Endothelial cell of umbilical vein (primary cell): ENCODE results near the gene CETP. TPM values are rescaled to one million over a fixed set of nuclear protein-coding genes. Genes with fewer than 3 reads are reported as not detected.

Source experiments
- BruUV-seq: library from RNA; stranded (reverse); fragments of 400-500 nt; replicated peaks from 2 replicates; lab custom pipeline; 2021; lab: Mats Ljungman, UMichigan
- CTCF ChIA-PET: fragments of 300-600, 350-600 bp; sonication (Branson Sonifier 250); formaldehyde crosslinking; loops from one replicate; lab custom pipeline; 2021; ENCODE audit warnings: antibody characterized with exemption, inconsistent platforms; lab: Charles Lee
- POLR2A ChIA-PET: fragments of 300-600, 350-600 bp; sonication (Branson Sonifier 250); formaldehyde crosslinking; loops from one replicate; lab custom pipeline; 2021; ENCODE audit warnings: antibody characterized with exemption, inconsistent platforms; lab: Charles Lee
- DNase-seq: peaks from one replicate; pipeline ENCODE4 v3.0.0-alpha.2; 2011; ENCODE audit warnings: low read depth, low spot score
- FAIRE-seq: peaks from 2 replicates; lab custom pipeline; 2011; peaks lifted over from hg19 to GRCh38; lab: Jason Lieb, UNC
- H2AFZ ChIP-seq: 2 replicates; pipeline ENCODE4 v1.6.0; 2012; ENCODE audit warnings: low read depth, low read length, control low read depth, inconsistent platforms
- H3K27ac ChIP-seq: 2 replicates; pipeline ENCODE4 v1.5.1; 2011; ENCODE audit warnings: low read depth, mild to moderate bottlenecking, control low read depth, low read length, moderate library complexity; ENCODE audit not compliant: insufficient read depth
- H3K27me3 ChIP-seq, 2 experiments: 2 replicates each; pipeline versions ENCODE4 v1.6.0 to v1.6.1; 2011; ENCODE audit warnings: low read length in 2 of 2, mixed read lengths in 1 of 2; ENCODE audit not compliant: control insufficient read depth in 2 of 2, insufficient read depth in 2 of 2
- H3K36me3 ChIP-seq, 2 experiments: 2 replicates in 1 of 2; 3 replicates in 1 of 2; pipeline ENCODE4 v1.5.1; 2011; ENCODE audit warnings: low read length in 2 of 2, mild to moderate bottlenecking in 1 of 2, moderate library complexity in 1 of 2; ENCODE audit not compliant: control insufficient read depth in 2 of 2, insufficient read depth in 2 of 2; ENCODE audit errors: extremely low read depth in 1 of 2
- H3K4me1 ChIP-seq: 3 replicates; pipeline ENCODE4 v1.5.1; 2011; ENCODE audit warnings: mild to moderate bottlenecking, low read length; ENCODE audit not compliant: control insufficient read depth, insufficient read depth; ENCODE audit errors: extremely low read depth
- H3K4me2 ChIP-seq: 2 replicates; pipeline ENCODE4 v1.6.1; 2011; ENCODE audit warnings: low read length, control low read depth, mixed read lengths; ENCODE audit not compliant: insufficient read depth
- H3K4me3 ChIP-seq, 3 experiments: fragments of 200-600 bp in 1 of 3; sonication (generic), shearing (Covaris generic) in 1 of 3; replicated peaks in 1 of 3; 2 replicates each; pipeline ENCODE4 v1.5.1; 2011 to 2016; ENCODE audit warnings: control low read depth in 3 of 3, low read length in 3 of 3, mild to moderate bottlenecking in 2 of 3, inconsistent platforms in 1 of 3, low read depth in 1 of 3, moderate library complexity in 1 of 3; ENCODE audit not compliant: insufficient read depth in 1 of 3
- H3K79me2 ChIP-seq: 2 replicates; pipeline ENCODE4 v1.6.0; 2012; ENCODE audit warnings: low read length, inconsistent platforms; ENCODE audit not compliant: control insufficient read depth, insufficient read depth
- H3K9ac ChIP-seq: replicated peaks from 2 replicates; pipeline ENCODE3; 2011; ENCODE audit warnings: low read length, control low read depth; ENCODE audit not compliant: insufficient read depth; ENCODE audit errors: extremely low read depth
- H3K9me1 ChIP-seq: replicated peaks from 3 replicates; pipeline ENCODE4 v1.6.0; 2011; ENCODE audit warnings: mild to moderate bottlenecking, low read length; ENCODE audit not compliant: control insufficient read depth, insufficient read depth; ENCODE audit errors: extremely low read depth
- H3K9me3 ChIP-seq: replicated peaks from 2 replicates; pipeline ENCODE4 v1.5.1; 2012; ENCODE audit warnings: low read length, inconsistent platforms; ENCODE audit not compliant: control insufficient read depth, insufficient read depth
- H4K20me1 ChIP-seq: replicated peaks from 2 replicates; pipeline ENCODE3; 2011; ENCODE audit warnings: mild to moderate bottlenecking, low read length; ENCODE audit not compliant: control insufficient read depth, insufficient read depth; ENCODE audit errors: extremely low read depth
- CTCF ChIP-seq, 2 donors: IDR thresholded peaks; 1 replicate in 1 of 2; 2 replicates in 1 of 2; pipeline ENCODE4 v1.5.1; 2011; ENCODE audit warnings: low read length in 2 of 2, mild to moderate bottlenecking in 2 of 2, moderate library complexity in 2 of 2, control low read depth in 1 of 2, inconsistent platforms in 1 of 2, low read depth in 1 of 2; ENCODE audit not compliant: insufficient read depth in 1 of 2; ENCODE audit errors: extremely low read depth in 1 of 2
- EZH2 ChIP-seq: IDR thresholded peaks from 2 replicates; pipeline ENCODE4 v1.6.1; 2012; ENCODE audit warnings: borderline replicate concordance, low read depth, mild to moderate bottlenecking, moderate library complexity, low read length, inconsistent platforms; ENCODE audit not compliant: severe bottlenecking
- FOS ChIP-seq: IDR thresholded peaks from 2 replicates; pipeline ENCODE4 v1.6.1; 2011; ENCODE audit warnings: mild to moderate bottlenecking, low read length, moderate library complexity, borderline replicate concordance; ENCODE audit not compliant: insufficient read depth
- GATA2 ChIP-seq: IDR thresholded peaks from 2 replicates; pipeline ENCODE4 v1.7.0; 2011; ENCODE audit warnings: low read depth, mild to moderate bottlenecking, moderate library complexity, mixed read lengths, low read length; ENCODE audit not compliant: insufficient read length, insufficient read depth
- JUN ChIP-seq: IDR thresholded peaks from 2 replicates; pipeline ENCODE4 v1.6.1; 2011; ENCODE audit warnings: borderline replicate concordance, low read depth; ENCODE audit not compliant: insufficient read length, insufficient read depth
- MAX ChIP-seq: IDR thresholded peaks from 2 replicates; pipeline ENCODE4 v1.6.1; 2011; ENCODE audit not compliant: insufficient read depth, insufficient read length
- MYC ChIP-seq: IDR thresholded peaks from one replicate; pipeline ENCODE4 v1.6.1; 2011; ENCODE audit warnings: mild to moderate bottlenecking, low read depth, low read length
- POLR2A ChIP-seq: IDR thresholded peaks from 2 replicates; pipeline ENCODE4 v1.6.1; 2012; ENCODE audit warnings: low read depth, mild to moderate bottlenecking, control low read depth, low read length
- POLR2AphosphoS5 ChIP-seq: IDR thresholded peaks from 2 replicates; pipeline ENCODE4 v1.6.1; 2012; ENCODE audit warnings: low read depth, mild to moderate bottlenecking, control low read depth, low read length, moderate library complexity; ENCODE audit not compliant: insufficient read depth
- dilution Hi-C: fragments of 300-500 bp; cut with MboI; formaldehyde crosslinking; loops from one replicate; pipeline ENCODE4 v1.15.0; 2019; ENCODE audit warnings: low sequenced_read_pairs; ENCODE audit not compliant: extremely low pct_ligation_motif_present
- intact Hi-C: fragments of 100-400 bp; cut with micrococcal nuclease; formaldehyde crosslinking; loops from one replicate; pipeline ENCODE4 v1.10.0; 2022
- polyA plus RNA-seq, 4 experiments: library from polyadenylated mRNA; depleted of rRNA in 3 of 4; stranded (reverse) in 3 of 4; unstranded in 1 of 4; fragments of >200 nt; gene quantifications; 2 replicates each; pipeline versions ENCODE4 v1.2.1 to v1.2.3, GENCODE V29; 2011 to 2012; ENCODE audit warnings: missing spikeins in 1 of 4
- total RNA-seq: library from RNA; stranded (reverse); gene quantifications from 2 replicates; pipeline ENCODE4 v1.2.3, GENCODE V29; 2021

CETP gene
- total and polyA plus RNA-seq, 2 donors (not counting 3 experiments of a cell fraction or from before 2014, with no cell fraction given): 2.2 to 2.8 TPM

- FAIRE-seq (no peak), DNase-seq (no peak)
- Histone ChIP-seq H3K9ac (no peak overlapping the region), H3K27ac (no peak overlapping the region), H3K9me1 (no peaks in the 10 kb centered on the region), H3K4me3 (no peak overlapping the region), H3K9me3 (no peaks in the 10 kb centered on the region), H3K79me2 (peaks cover 6% of the 10 kb centered on the region), H3K4me2 (no peak overlapping the region), H3K4me1 (peaks cover 9% of the 10 kb centered on the region), H4K20me1 (no peaks in the 10 kb centered on the region), H3K27me3 (no peaks in the 10 kb centered on the region), H3K36me3 (no peaks in the 10 kb centered on the region), H2AFZ (no peak overlapping the region)
- dilution Hi-C loops (no loop called here), intact Hi-C loops (no loop called here)
- BruUV-seq: no TSS peak
- TF ChIP-seq MYC: no peak
- no peak for TF ChIP-seq EZH2
- TF ChIP-seq JUN: no peak
- TF ChIP-seq MAX: no peak
- no peak for TF ChIP-seq FOS
- TF ChIP-seq POLR2AphosphoS5: no peak
- TF ChIP-seq GATA2: no peak
- TF ChIP-seq CTCF (IDR thresholded peaks at IDR 0.05; ENCODE audit: extremely low read depth in 1 of 2, insufficient read depth in 1 of 2, low read depth in 1 of 2, low read length in 2 of 2): no peak
- no peak for TF ChIP-seq POLR2A
- CTCF ChIA-PET: no interaction called here
- POLR2A ChIA-PET: no interaction called here
Observed at GRCh38 chr16:56994311-56994710, 32.6 kb downstream of the CETP start.
